H1 (cell line): ENCODE data around the gene BOK.

Experiments used
- CREB1 ChIP-seq: IDR thresholded peaks from 2 replicates; pipeline ENCODE4 v1.6.1; 2012; ENCODE audit warnings: inconsistent platforms
- EZH2 ChIP-seq: fragments of 200-600 bp; sonication (generic); IDR thresholded peaks from 2 replicates; pipeline ENCODE4 v1.7.1; 2012; ENCODE audit warnings: low read depth, mild to moderate bottlenecking, moderate library complexity, low read length, inconsistent platforms; ENCODE audit not compliant: severe bottlenecking
- KDM1A ChIP-seq: fragments of 200-600, 300-600 bp; sonication (generic); IDR thresholded peaks from 2 replicates; pipeline ENCODE4 v1.7.1; 2016; ENCODE audit warnings: mild to moderate bottlenecking, low read length, borderline replicate concordance
- POLR2AphosphoS5 ChIP-seq: IDR thresholded peaks from 2 replicates; pipeline ENCODE4 v1.6.1; 2011; ENCODE audit warnings: low read depth, low read length
- TAF1 ChIP-seq: IDR thresholded peaks from 2 replicates; pipeline ENCODE4 v1.6.1; 2011; ENCODE audit warnings: mild to moderate bottlenecking, low read depth, low read length
- ZNF274 ChIP-seq: IDR thresholded peaks from 2 replicates; pipeline ENCODE4 v1.7.0; 2012; ENCODE audit warnings: low read length, borderline replicate concordance; ENCODE audit errors: extremely low read depth
- TF ChIP-seq, protein P1 (sequence below), 3 experiments: IDR thresholded peaks; 1 replicate in 2 of 3; 2 replicates in 1 of 3; pipeline versions ENCODE4 v1.5.1 to v1.6.1; 2011; ENCODE audit warnings: low read length in 3 of 3, mild to moderate bottlenecking in 3 of 3, inconsistent platforms in 2 of 3, low read depth in 1 of 3, moderate library complexity in 1 of 3; ENCODE audit not compliant: insufficient read depth in 1 of 3; ENCODE audit errors: control extremely low read depth in 1 of 3

DNA sequence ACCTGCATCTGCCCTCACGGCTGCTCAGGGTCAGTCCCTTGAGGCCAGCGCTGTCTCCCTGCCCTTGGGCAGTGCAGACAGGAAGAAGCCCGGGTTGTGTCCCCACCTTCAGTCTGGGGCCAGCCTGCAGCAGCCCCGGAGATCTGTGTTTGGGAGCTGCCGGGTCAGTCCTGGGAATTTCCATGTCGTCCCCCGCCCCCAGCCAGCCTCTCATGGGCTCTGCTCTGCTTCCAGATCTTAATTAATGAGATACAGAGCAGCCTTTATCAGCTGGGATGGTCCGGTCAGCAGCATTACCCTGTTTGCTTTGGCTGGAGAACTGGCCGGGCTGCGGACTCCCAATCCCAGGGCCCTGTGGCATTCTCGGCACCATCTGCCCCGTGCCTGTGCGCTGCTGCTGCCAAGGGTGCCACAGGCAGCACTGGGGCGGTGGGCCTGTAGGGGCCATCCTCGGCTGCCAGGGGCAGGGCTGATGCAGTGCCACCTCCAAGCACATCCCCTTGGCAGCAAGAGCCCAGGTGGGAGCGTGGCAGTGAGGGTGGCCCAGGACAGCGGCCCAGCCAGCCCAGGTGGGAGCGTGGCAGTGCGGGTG lies 2.4 kb downstream of the BOK start:
- TF ChIP-seq TAF1 (no peak), CREB1 (no peak), ZNF274 (no peak), POLR2AphosphoS5 (no peak), KDM1A (no peak), EZH2 (no peak)
- TF ChIP-seq, protein P1, sequence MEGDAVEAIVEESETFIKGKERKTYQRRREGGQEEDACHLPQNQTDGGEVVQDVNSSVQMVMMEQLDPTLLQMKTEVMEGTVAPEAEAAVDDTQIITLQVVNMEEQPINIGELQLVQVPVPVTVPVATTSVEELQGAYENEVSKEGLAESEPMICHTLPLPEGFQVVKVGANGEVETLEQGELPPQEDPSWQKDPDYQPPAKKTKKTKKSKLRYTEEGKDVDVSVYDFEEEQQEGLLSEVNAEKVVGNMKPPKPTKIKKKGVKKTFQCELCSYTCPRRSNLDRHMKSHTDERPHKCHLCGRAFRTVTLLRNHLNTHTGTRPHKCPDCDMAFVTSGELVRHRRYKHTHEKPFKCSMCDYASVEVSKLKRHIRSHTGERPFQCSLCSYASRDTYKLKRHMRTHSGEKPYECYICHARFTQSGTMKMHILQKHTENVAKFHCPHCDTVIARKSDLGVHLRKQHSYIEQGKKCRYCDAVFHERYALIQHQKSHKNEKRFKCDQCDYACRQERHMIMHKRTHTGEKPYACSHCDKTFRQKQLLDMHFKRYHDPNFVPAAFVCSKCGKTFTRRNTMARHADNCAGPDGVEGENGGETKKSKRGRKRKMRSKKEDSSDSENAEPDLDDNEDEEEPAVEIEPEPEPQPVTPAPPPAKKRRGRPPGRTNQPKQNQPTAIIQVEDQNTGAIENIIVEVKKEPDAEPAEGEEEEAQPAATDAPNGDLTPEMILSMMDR (IDR thresholded peaks at IDR 0.05; ENCODE audit: control extremely low read depth in 1 of 3, insufficient read depth in 1 of 3, low read depth in 1 of 3, low read length in 3 of 3): no peak
